HL-60 (cell line): Measurements from ENCODE around the gene TMEM163.

Experiments
- DNase-seq, 2 experiments: peaks; one replicate each; pipeline ENCODE4 v3.0.0-alpha.2; 2010 to 2020; ENCODE audit warnings: low read depth in 1 of 2, low spot score in 1 of 2
- H3K27ac ChIP-seq: fragments of 250-450 bp; sonication (Bioruptor Pico); replicated peaks from 2 replicates; pipeline ENCODE4 v1.5.1; 2020; ENCODE audit warnings: mild to moderate bottlenecking, moderate library complexity
- H3K27me3 ChIP-seq: fragments of 250-450 bp; sonication (Bioruptor Pico); 2 replicates; pipeline ENCODE4 v1.5.1; 2021; ENCODE audit warnings: mild to moderate bottlenecking, moderate library complexity; ENCODE audit not compliant: insufficient read depth, poor library complexity, severe bottlenecking
- H3K4me3 ChIP-seq: replicated peaks from 2 replicates; pipeline ENCODE4 v1.5.1; 2011; ENCODE audit warnings: mild to moderate bottlenecking, control low read depth, low read length; ENCODE audit not compliant: insufficient read depth
- GABPA ChIP-seq: IDR thresholded peaks from 2 replicates; pipeline ENCODE4 v1.6.1; 2012; ENCODE audit warnings: low read depth
- POLR2AphosphoS5 ChIP-seq: IDR thresholded peaks from 2 replicates; pipeline ENCODE4 v1.6.1; 2012; ENCODE audit warnings: low read depth
- SPI1 ChIP-seq: IDR thresholded peaks from 2 replicates; pipeline ENCODE4 v1.6.1; 2012; ENCODE audit warnings: low read depth, mild to moderate bottlenecking, borderline replicate concordance
- TF ChIP-seq, protein P1 (sequence below): IDR thresholded peaks from one replicate; pipeline ENCODE4 v1.5.1; 2011; ENCODE audit warnings: low read length, control low read depth, inconsistent platforms; ENCODE audit not compliant: insufficient read depth
- TF ChIP-seq, protein P2 (sequence below): IDR thresholded peaks from 2 replicates; pipeline ENCODE4 v1.6.1; 2012; ENCODE audit warnings: low read depth; ENCODE audit not compliant: insufficient replicate concordance

TMEM163 gene

DNA sequence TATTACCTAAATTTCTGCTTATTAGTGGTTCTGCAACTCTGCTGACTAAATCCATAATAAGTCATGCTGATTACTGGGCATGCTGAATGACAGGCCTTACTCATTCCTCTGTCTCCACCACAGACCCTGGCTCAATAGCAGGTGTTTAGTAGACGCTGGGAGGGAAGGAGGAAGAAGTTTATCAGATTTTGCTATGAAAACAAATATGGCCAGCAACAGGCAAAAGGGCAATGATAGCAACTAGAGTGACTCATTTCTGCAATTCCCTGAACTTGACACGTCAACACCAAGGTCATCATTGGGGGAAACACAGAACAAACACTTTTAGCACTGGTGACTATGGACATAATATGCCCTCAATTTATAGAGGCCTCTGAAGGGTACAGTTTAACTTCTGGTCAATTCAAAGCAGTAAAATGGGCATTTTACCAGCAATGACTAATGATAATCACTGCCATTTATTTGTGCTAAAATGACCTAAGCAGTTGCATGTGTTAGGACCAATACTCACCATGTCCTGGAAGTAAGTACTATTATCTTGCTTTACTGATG, 35.2 kb downstream of the TMEM163 start:
- no peak for DNase-seq
- TF ChIP-seq SPI1 (no peak), POLR2AphosphoS5 (no peak), GABPA (no peak)
- TF ChIP-seq, protein P1, sequence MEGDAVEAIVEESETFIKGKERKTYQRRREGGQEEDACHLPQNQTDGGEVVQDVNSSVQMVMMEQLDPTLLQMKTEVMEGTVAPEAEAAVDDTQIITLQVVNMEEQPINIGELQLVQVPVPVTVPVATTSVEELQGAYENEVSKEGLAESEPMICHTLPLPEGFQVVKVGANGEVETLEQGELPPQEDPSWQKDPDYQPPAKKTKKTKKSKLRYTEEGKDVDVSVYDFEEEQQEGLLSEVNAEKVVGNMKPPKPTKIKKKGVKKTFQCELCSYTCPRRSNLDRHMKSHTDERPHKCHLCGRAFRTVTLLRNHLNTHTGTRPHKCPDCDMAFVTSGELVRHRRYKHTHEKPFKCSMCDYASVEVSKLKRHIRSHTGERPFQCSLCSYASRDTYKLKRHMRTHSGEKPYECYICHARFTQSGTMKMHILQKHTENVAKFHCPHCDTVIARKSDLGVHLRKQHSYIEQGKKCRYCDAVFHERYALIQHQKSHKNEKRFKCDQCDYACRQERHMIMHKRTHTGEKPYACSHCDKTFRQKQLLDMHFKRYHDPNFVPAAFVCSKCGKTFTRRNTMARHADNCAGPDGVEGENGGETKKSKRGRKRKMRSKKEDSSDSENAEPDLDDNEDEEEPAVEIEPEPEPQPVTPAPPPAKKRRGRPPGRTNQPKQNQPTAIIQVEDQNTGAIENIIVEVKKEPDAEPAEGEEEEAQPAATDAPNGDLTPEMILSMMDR: no peak
- TF ChIP-seq, protein P2, sequence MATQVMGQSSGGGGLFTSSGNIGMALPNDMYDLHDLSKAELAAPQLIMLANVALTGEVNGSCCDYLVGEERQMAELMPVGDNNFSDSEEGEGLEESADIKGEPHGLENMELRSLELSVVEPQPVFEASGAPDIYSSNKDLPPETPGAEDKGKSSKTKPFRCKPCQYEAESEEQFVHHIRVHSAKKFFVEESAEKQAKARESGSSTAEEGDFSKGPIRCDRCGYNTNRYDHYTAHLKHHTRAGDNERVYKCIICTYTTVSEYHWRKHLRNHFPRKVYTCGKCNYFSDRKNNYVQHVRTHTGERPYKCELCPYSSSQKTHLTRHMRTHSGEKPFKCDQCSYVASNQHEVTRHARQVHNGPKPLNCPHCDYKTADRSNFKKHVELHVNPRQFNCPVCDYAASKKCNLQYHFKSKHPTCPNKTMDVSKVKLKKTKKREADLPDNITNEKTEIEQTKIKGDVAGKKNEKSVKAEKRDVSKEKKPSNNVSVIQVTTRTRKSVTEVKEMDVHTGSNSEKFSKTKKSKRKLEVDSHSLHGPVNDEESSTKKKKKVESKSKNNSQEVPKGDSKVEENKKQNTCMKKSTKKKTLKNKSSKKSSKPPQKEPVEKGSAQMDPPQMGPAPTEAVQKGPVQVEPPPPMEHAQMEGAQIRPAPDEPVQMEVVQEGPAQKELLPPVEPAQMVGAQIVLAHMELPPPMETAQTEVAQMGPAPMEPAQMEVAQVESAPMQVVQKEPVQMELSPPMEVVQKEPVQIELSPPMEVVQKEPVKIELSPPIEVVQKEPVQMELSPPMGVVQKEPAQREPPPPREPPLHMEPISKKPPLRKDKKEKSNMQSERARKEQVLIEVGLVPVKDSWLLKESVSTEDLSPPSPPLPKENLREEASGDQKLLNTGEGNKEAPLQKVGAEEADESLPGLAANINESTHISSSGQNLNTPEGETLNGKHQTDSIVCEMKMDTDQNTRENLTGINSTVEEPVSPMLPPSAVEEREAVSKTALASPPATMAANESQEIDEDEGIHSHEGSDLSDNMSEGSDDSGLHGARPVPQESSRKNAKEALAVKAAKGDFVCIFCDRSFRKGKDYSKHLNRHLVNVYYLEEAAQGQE: no peak
- no peaks in the 10 kb centered on the region for H3K27me3 ChIP-seq
- no peak overlapping the region for H3K27ac ChIP-seq
- H3K4me3 ChIP-seq: no peak overlapping the region

DNA sequence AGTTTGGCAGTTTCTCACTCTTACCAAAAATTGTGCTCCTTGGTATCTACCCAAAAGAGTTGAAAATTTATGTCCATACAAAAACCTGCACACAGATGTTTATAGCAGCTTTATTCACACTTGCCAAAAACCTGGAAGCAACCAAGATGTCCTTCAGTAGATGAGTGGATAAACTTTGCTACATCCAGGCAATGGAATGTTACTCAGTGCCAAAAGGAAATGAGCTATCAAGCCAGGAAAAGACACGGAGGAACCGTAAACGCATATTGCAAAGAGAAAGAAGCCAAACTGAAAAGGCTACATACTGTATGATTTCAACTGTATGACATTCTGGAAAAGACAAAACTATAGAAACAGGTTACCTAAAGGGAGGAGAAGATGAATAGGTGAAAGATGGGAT, 36.1 kb downstream of the TMEM163 start:
- no peaks in the 10 kb centered on the region for H3K27me3 ChIP-seq
- TF ChIP-seq, protein P2: no peak
- no peak for TF ChIP-seq SPI1
- TF ChIP-seq POLR2AphosphoS5: no peak
- TF ChIP-seq, protein P1: no peak
- DNase-seq: no peak
- no peak overlapping the region for H3K27ac ChIP-seq
- H3K4me3 ChIP-seq: no peak overlapping the region

DNA sequence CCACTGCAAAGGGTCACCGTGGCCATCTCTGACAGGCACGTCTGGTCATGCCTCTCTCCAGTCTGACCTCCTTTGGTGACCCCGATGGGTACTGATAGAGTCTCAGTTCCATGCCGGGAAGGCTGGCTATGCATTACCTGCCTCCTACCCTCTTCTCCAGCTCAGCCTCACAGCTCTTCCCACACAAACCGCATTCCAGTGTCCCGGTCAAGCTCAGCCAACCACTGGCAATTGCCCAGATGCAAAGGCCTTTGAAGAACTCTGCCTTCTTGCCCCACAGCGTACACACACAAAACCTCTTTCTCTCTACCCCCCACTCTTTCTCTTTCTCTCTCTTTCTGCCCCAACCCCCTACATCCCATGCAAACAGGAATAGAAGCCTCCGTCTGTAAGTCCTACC, 37.6 kb downstream of the TMEM163 start:
- H3K27ac ChIP-seq: no peak overlapping the region
- no peak for DNase-seq
- TF ChIP-seq, protein P1: no peak
- H3K4me3 ChIP-seq: no peak overlapping the region
- H3K27me3 ChIP-seq: no peaks in the 10 kb centered on the region

DNA sequence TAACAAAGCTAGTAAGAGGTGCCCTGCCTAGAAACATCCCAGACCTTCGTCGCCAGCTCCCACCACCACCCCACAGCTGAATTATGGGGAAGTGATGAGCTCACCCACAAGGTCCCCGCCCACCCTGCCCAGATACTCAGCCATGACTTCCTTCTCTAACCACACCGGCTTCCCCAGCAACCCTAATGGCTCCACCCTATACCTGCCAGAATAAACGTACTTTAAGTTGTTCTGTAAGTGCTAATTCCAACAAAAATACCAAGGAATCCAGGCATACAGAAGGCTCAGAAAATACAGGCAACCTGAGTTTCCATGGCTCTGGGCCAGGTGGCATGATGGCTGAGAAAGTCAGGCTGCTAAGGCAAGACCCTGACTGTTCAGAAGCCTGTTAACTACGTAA, 39.1 kb downstream of the TMEM163 start:
- TF ChIP-seq GABPA: no peak
- TF ChIP-seq, protein P1: no peak
- TF ChIP-seq SPI1: peak; percentile 66
- Histone ChIP-seq H3K27ac (no peak overlapping the region), H3K27me3 (no peaks in the 10 kb centered on the region), H3K4me3 (no peak overlapping the region)
- peak in 1 of 2 experiments; percentile 37 for DNase-seq
